NCI-H69 (cell line): ENCODE data around the gene LEAP2.
A peak's percentile ranks its signal among the peaks of the same experiment; 100 is the strongest.
"Not testable (repeated sequence)": the region's sequence is repeated elsewhere in the genome, so short reads cannot be mapped to it uniquely, and the experiment has no call there.

Source experiments
- DNase-seq: peaks from one replicate; lab custom pipeline; 2025; lab: John Stamatoyannopoulos, UW

LEAP2 gene

DNA sequence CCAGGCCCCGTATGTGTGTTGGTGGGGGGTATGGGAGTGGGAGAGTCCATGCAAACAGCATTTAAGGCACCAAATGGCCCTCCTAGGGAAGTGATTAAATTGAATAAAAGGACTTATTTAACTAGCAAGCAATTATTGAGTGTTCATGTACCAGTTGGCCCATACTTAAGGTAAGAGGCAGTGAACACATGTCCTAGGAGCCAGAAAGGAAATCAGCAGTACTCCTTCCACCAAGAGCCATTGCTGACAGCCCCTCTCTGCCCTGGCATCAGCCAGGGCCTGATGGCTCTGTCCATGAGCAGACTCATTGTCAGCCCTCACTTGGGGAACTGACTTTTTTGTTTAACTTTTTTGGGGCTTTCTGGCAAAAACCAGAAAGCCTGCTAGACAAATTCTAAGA, 32.6 kb upstream of the LEAP2 start:
- peak; percentile 97 for DNase-seq

DNA sequence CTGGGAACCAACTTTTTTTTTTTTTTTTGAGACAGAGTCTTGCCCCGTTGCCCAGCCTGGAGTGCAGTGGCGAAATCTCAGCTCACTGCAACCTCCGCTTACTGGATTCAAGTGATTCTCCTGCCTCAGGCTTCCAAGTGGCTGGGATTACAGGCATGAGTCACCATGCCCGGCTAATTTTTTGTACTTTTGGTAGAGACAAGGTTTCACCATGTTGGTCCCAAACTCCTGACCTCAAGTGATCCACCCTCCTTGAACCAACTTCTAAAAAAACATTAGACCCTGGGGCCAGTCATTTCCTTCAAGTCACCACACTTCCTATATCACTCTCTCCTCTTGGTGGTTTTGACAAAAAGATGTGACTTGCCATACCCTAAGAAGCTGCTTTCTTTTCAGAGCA, 32.2 kb upstream of the LEAP2 start:
- DNase-seq = no peak

DNA sequence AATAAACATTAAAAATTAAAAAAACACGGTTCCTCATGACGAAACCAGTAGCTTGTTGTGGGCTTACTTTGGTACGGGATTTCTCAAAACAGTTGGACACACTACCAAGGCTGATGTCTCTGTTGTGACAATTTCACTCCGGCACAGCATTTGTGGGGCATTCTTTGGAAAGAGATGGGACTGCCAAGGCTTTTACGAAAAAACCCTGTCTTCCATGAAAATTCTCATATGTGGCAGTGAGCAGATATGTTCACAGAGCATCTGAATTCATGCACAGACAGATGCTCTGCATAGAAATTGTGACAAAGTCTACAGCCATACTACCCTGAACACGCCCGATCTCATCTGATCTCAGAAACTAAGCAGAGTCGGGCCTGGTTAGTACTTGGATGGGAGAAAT, 25.2 kb upstream of the LEAP2 start:
- DNase-seq = no peak

DNA sequence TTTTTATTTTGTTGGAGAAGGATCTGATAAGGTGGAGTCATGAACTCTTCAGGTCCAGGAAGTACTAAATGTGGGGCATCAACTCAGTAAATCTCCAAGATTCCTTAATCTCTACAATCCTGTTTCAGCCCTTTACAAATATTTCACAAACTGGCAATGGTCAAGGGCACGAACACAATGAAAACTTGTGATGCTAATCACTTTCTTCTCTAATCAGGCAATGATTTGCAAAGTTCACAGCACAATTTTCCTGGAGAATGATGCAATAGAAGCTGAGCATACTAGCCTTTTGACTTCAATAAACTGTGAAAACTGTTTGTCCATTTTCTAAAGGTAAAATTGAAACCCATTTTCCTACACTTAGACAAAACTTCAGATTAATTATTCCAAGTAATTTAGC, 24.1 kb upstream of the LEAP2 start:
- no peak for DNase-seq

DNA sequence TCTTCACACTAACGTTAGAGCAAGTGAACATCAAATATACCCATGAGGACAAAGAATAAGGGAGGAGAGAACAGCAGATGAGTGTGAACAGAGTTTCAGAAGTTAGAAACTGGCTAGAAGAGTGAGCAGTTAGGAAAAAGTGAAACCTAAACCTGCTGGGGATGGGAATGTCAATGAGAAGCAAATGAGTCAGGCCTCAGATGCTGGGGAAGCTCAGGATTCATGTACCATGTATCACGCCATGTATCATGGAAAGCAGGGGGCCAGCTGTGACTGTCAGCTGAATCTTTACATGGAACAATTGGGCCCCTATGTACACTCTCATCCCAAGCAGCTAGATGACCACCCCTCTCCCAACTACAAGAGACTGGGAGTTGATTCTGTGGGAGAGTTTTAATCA, 23.4 kb upstream of the LEAP2 start:
- DNase-seq = no peak

DNA sequence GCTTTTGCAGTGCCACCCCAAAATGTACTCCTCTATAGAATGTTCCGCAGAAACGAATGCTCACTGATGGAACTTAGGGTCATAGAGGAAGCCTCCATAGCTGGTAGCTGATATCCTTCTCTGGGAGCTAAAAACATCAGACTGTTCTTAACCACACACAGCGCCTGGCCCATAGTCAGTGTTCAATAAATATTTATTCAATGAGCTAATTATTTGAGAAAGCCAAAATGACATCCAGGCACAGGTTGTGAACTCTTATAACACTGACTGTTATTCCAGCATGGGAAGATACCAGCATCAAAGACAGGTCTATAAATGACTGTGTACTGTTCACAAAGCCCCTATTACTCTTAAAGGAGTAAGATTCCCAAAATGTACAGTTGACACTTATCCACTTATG, 20.1 kb upstream of the LEAP2 start:
- DNase-seq = no peak

DNA sequence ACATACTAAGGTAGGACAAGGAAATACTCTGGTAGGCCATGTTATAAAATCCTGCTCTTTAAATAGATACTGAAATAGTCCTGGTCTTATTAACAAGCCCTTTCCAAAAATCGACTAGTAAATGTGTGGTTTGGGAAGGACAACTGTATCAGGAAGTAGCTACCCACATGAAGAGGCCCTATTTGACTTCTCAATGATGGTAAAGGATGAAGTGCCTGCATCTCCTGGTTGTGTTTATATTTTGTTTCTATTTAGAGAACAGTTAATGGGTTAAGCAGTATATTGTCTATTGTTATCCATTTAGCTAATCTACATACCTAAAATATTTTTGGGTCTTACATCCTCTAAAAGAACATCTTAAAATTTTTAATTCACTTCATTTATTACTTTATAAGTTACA, 19.7 kb upstream of the LEAP2 start:
- DNase-seq = no peak

- peak; percentile 9 for DNase-seq
Observed at GRCh38 chr5:132854301-132854700, 19.2 kb upstream of the LEAP2 start.

- not testable (repeated sequence) for DNase-seq
Observed at GRCh38 chr5:132854992-132855391, 18.5 kb upstream of the LEAP2 start.

DNA sequence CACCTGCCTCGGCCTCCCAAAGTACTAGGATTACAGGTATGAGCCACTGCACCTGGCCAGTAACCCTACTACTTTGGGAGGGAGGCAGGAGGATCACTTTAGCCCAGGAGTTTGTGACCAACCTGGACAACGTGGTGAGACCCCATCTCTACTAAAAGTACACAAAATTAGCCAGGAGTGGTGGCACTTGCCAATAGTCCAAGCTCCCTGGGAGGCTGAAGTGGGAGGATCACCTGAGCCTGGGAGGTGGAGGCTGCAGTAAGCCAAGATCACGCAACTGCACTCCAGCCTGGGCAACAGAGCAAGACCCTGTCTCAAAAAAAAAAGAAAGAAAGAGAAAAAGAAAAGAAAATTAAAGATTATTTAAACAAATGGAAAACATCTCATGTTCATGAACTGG, 17.5 kb upstream of the LEAP2 start:
- no peak for DNase-seq

DNA sequence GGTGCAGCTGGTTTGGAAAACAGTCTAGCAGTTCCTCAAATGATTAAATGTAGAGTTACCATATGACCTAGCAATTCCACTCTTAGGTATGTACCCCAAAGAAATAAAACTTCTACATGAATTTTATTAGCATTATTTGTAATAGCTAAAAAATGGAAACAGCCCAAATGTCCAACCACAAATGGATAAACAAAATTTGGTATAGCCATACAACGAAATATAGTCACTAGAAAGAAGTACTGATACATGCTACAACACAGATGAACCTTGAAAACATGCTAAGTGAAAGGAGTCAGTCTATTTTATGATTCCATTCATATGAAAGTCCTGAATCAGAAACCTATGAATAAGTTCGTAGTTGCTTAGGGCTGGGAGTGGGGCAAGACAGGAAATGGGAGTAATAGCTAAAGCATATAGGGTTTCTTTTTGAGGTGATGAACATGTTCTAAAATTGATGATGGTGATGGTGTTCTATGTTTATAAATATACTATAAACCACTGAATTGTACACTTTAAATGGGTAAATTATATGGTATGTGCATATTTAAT, 13.5 kb upstream of the LEAP2 start:
- DNase-seq = no peak

DNA sequence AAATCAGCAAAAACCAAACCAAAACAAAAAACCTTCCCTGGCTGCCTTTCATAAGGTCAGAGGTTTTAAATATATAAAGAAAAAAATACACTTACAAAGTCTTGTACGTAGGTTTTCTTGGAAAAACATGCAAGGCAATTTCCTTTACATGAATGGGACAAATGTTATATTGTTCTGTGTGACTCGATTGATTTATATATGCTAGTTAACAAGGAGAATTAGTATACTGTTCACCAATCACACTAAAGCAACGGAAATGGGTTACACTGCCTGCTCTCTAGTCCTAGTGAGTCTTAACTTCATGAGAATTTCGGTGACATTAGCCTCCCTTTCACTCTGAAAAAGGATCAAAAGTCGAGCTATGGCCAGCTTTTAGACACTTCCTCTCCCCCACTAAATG, 12.7 kb upstream of the LEAP2 start:
- no peak for DNase-seq

DNA sequence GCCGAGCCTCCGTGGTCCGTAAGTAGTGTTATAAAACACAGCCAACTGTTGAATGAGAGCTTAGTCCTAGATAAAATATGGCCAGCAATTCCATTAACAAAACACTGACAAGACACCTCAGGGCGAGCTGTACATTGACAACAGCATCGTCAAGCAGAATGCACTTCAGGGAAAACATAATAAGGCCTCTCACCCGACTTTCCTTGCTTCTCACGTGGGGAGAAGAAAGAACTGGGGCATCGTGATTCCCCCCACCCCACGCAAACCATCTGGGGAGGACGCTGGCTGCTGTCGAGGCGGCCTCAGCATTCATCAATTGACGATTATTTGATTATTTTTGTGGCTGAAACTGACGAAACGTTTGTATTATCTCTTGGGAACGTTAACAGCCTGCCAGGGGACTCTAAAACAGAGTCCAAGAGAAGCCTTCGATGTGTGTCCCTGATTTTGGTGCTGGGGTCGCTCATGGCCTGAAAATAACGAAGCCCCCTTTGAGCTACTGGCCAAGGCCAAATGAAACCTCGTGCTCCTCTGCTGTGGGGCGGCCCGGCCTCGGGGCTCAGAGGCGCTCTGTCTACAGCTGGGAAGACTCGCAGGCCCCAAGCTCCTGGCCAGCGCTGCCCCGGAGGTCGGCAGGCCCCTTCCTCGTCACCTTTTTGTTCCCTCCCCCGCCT, 7.7 kb upstream of the LEAP2 start:
- DNase-seq = peak; percentile 32

DNA sequence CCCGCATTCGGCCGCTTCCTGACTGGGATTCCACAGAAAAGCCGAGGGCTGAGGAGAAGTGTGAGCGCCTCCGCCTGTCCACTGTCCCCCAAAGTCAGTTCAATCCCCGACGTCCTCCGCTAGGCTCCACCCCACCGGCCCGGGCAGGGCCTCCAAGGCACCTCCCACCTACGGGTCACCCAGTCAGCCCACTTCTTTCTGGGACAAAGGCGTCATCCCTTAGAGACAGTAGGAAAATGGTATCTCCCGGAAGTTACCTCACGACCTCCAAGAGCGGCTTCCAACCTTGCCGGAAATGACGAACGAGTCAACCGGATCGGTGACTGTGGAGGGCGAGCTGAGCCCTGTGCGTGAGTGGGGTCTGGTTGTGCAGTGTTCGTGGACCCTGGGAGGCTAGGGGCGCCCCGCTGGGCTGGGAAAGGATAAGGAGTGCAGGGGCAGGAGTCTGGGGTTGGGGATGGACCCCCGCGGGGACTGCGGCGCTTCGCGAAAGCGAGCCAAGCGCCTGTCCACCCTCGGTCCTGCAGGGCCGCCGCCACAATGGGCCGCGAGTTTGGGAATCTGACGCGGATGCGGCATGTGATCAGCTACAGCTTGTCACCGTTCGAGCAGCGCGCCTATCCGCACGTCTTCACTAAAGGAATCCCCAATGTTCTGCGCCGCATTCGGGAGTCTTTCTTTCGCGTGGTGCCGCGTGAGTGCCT, 7.0 kb upstream of the LEAP2 start, which contains the start of the genes GDF9 and UQCRQ:
Gene GDF9, minus strand, starts transcription at position 128 of the 704 bp plus-strand sequence. CDS start 1,936 bp downstream, outside the sequence.
Gene UQCRQ, plus strand, starts transcription at position 301 of the 704 bp plus-strand sequence. Its CDS starts 240 bp downstream, at position 541.
- peak; percentile 100 for DNase-seq

GRCh38 chr5:132867046-132867451, 6.4 kb upstream of the LEAP2 start:
- DNase-seq = no peak

GRCh38 chr5:132868754-132869153, 4.7 kb upstream of the LEAP2 start:
- DNase-seq = no peak

DNA sequence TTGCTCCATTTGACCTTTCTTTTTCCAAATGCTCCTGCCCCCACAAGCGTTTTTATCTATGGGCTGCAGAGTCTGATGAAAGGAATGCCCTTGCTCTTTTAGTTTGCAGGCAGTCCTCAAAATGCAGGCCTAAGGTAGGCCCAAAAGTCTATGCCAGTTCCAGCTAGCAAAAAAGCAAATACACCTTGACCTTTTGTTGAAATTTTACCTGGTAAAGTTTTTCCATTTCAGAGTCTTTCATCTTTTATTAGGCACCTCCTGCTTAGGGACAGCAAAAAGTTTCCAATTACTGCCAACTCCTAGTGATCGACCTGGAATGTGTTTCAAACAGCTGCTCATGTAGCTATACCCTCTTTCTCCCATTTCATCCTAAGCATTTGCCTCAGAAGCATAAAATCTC, 2.7 kb upstream of the LEAP2 start:
- no peak for DNase-seq

DNA sequence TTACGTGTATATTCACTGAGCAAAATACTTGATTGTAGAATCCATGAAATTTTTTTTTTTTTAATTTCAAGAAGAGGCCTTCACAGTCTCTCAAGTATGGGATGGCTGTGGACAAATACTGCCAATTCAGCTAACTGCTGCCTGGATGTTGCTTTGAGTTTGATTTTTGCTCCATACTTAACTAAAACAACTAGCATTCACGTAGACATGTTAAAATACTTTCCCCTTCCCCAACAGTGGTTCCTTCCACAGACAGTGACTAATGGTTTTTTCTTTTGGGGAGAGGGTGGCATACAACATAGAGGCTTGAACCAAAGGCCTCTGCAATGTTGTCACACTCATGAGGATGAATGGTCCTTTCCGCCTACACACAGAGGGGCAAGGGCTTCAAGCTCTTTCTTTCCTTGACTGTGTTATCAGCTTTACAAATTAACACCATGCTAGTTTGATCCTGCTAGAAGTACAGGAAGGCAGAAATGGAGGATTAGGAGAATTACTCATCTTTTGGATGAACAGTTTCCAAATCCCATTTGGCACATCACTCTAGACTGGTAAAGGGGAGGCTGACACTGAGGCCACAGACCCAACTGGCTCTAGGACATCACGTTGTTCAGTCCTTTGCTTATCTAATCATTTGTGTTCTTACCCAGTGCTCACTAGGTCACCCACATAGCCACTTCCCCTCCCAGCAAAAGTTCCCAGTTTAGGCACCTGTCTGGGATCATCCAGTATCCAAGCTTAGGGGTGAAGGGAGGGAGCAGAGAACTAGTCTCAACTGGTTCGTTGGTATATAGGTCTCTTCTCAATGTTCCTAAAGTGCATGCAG, 1.8 kb upstream of the LEAP2 start:
- no peak for DNase-seq

- DNase-seq = peak; percentile 78
Observed at GRCh38 chr5:132872788-132873118, 715 bp upstream of the LEAP2 start.

- DNase-seq = no peak
Observed at GRCh38 chr5:132873930-132874271, 433 bp downstream of the LEAP2 start.

DNA sequence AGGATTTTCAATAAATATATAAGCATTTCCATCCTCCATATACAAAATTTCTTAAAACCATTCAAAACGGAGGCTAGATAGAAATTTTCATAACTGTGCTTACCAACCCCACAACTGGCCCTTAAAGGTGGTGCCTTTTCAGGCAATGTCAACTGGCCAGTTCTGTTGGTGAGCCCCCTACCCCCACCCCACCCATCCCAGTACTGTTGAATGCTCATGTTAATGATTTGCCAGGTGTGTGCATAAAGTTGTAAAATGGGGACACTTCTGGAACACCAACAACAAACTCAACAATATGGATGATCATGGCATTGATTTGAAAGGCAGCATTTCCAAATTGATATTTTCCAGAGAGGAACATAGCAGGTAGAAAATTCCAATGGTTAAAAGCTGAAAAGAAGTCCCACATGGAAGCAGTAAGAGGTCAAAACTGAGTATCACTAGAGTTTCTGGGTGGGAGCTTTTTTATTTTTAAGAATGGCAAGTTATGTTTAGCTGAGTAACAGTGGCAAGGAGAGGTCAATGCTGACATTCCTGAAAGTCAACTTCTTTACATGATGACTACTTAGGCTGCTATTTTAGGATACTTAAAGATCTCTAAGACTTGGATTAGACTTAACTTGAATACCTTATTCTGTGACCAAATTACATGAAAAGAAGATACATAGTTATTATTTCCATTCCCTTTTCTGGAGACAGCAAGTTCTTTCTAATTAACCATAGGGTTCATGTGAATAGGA, 2.7 kb downstream of the LEAP2 start:
- DNase-seq = no peak

DNA sequence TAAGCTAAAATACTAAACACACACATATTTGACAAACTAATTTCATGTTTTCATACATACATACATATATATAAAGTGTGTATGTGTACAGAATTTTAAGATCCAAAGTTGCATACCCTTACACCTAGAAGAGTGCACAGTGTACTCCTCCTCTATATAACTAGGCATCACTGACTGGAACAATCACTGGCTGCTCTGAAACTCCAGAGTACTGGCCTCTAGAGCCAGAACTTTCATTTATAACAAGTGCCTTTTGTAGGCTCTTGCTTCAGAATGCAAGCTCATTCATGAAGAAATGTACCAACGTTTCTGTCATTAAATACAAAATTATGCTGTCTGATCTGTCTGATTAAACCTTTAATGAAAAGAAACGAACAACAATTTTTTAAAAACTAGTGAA, 4.0 kb downstream of the LEAP2 start:
- no peak for DNase-seq
